ENCODE measurements around the gene UCMA.
"Not testable (repeated sequence)": the region's sequence is repeated elsewhere in the genome, so short reads cannot be mapped to it uniquely, and the experiment has no call there.

UCMA gene

GRCh38 chr10:13234172-13234571, at the start of gene UCMA:
Gene UCMA, minus strand, starts transcription at chr10:13234374. Its CDS starts 116 bp downstream, at chr10:13234258.
- Histone ChIP-seq H3K9ac (ENCODE audit: low read length in 2 of 2) (no peak within 1 kb of the TSS), H3K4me1 (ENCODE audit: control insufficient read depth, insufficient read depth, low read length) (no peaks in the 10 kb centered on the region), H3K36me3 (ENCODE audit: control insufficient read depth in 2 of 2, insufficient read depth in 2 of 2, low read length in 2 of 2) (no peaks in the 10 kb centered on the region), H3K27ac (ENCODE audit: low read length) (no peak within 1 kb of the TSS), H3K9me3 (ENCODE audit: control insufficient read depth in 2 of 2, low read length in 2 of 2) (no peaks in the 10 kb centered on the region), H3K27me3 (ENCODE audit: control insufficient read depth in 1 of 2, insufficient read depth in 2 of 2, low read length in 2 of 2) (peaks cover 5 to 6% of the 10 kb centered on the region in 2 donors), H3K4me3 (ENCODE audit: low read length in 2 of 2) (no peak within 1 kb of the TSS)

GRCh38 chr10:13282348-13282747, 48.2 kb upstream of the UCMA start:
- not testable (repeated sequence) for H3K4me3 ChIP-seq (ENCODE audit: low read length in 2 of 2); H3K27ac ChIP-seq (ENCODE audit: low read length); H3K27me3 ChIP-seq (ENCODE audit: control insufficient read depth in 1 of 2, insufficient read depth in 2 of 2, low read length in 2 of 2); H3K9ac ChIP-seq (ENCODE audit: low read length in 2 of 2); H3K9me3 ChIP-seq (ENCODE audit: control insufficient read depth in 2 of 2, low read length in 2 of 2); H3K4me1 ChIP-seq (ENCODE audit: control insufficient read depth, insufficient read depth, low read length)
- peaks cover 23 to 25% of the 10 kb centered on the region in 2 donors for H3K36me3 ChIP-seq (ENCODE audit: control insufficient read depth in 2 of 2, insufficient read depth in 2 of 2, low read length in 2 of 2)

- Histone ChIP-seq H3K36me3 (ENCODE audit: control insufficient read depth in 2 of 2, insufficient read depth in 2 of 2, low read length in 2 of 2) (peaks cover 10 to 15% of the 10 kb centered on the region in 2 donors), H3K9ac (ENCODE audit: low read length in 2 of 2) (no peak overlapping the region), H3K4me1 (ENCODE audit: control insufficient read depth, insufficient read depth, low read length) (peaks cover 8% of the 10 kb centered on the region), H3K27ac (ENCODE audit: low read length) (no peak overlapping the region), H3K4me3 (ENCODE audit: low read length in 2 of 2) (no peak overlapping the region), H3K27me3 (ENCODE audit: control insufficient read depth in 1 of 2, insufficient read depth in 2 of 2, low read length in 2 of 2) (no peaks in the 10 kb centered on the region), H3K9me3 (ENCODE audit: control insufficient read depth in 2 of 2, low read length in 2 of 2) (no peaks in the 10 kb centered on the region)
Observed at GRCh38 chr10:13276749-13277365, 42.7 kb upstream of the UCMA start.

- not testable (repeated sequence) for H3K27me3 ChIP-seq (ENCODE audit: control insufficient read depth in 1 of 2, insufficient read depth in 2 of 2, low read length in 2 of 2); H3K9ac ChIP-seq (ENCODE audit: low read length in 2 of 2); H3K9me3 ChIP-seq (ENCODE audit: control insufficient read depth in 2 of 2, low read length in 2 of 2); H3K4me1 ChIP-seq (ENCODE audit: control insufficient read depth, insufficient read depth, low read length); H3K4me3 ChIP-seq (ENCODE audit: low read length in 2 of 2); H3K27ac ChIP-seq (ENCODE audit: low read length)
- H3K36me3 ChIP-seq (ENCODE audit: control insufficient read depth in 2 of 2, insufficient read depth in 2 of 2, low read length in 2 of 2): peaks cover 8 to 15% of the 10 kb centered on the region in 2 donors
Observed at GRCh38 chr10:13276146-13276545, 42.0 kb upstream of the UCMA start.

GRCh38 chr10:13272164-13272571, 38.0 kb upstream of the UCMA start:
- no peak overlapping the region for H3K27ac ChIP-seq (ENCODE audit: low read length)
- H3K4me3 ChIP-seq (ENCODE audit: low read length in 2 of 2): peak overlapping the region in 1 of 2 donors; percentile 8

GRCh38 chr10:13271552-13272163, 37.5 kb upstream of the UCMA start:
- no peaks in the 10 kb centered on the region for H3K36me3 ChIP-seq (ENCODE audit: control insufficient read depth in 2 of 2, insufficient read depth in 2 of 2, low read length in 2 of 2)
- H3K9me3 ChIP-seq (ENCODE audit: control insufficient read depth in 2 of 2, low read length in 2 of 2): no peaks in the 10 kb centered on the region
- no peak overlapping the region for H3K9ac ChIP-seq (ENCODE audit: low read length in 2 of 2)
- no peak overlapping the region for H3K27ac ChIP-seq (ENCODE audit: low read length)
- H3K27me3 ChIP-seq (ENCODE audit: control insufficient read depth in 1 of 2, insufficient read depth in 2 of 2, low read length in 2 of 2): no peaks in the 10 kb centered on the region
- peak overlapping the region in 1 of 2 donors; percentile 8 for H3K4me3 ChIP-seq (ENCODE audit: low read length in 2 of 2)
- H3K4me1 ChIP-seq (ENCODE audit: control insufficient read depth, insufficient read depth, low read length): peaks cover 8% of the 10 kb centered on the region

More at GRCh38 chr10:13272164-13272571, 38.0 kb upstream of the UCMA start:
- Histone ChIP-seq H3K27me3 (ENCODE audit: control insufficient read depth in 1 of 2, insufficient read depth in 2 of 2, low read length in 2 of 2) (no peaks in the 10 kb centered on the region), H3K9ac (ENCODE audit: low read length in 2 of 2) (no peak overlapping the region), H3K4me1 (ENCODE audit: control insufficient read depth, insufficient read depth, low read length) (peaks cover 8% of the 10 kb centered on the region), H3K36me3 (ENCODE audit: control insufficient read depth in 2 of 2, insufficient read depth in 2 of 2, low read length in 2 of 2) (no peaks in the 10 kb centered on the region), H3K9me3 (ENCODE audit: control insufficient read depth in 2 of 2, low read length in 2 of 2) (no peaks in the 10 kb centered on the region)

GRCh38 chr10:13270877-13271551, 36.8 kb upstream of the UCMA start:
- no peaks in the 10 kb centered on the region for H3K36me3 ChIP-seq (ENCODE audit: control insufficient read depth in 2 of 2, insufficient read depth in 2 of 2, low read length in 2 of 2)
- no peaks in the 10 kb centered on the region for H3K9me3 ChIP-seq (ENCODE audit: control insufficient read depth in 2 of 2, low read length in 2 of 2)
- H3K4me3 ChIP-seq (ENCODE audit: low read length in 2 of 2): no peak overlapping the region
- H3K4me1 ChIP-seq (ENCODE audit: control insufficient read depth, insufficient read depth, low read length): peaks cover 8% of the 10 kb centered on the region
- H3K27ac ChIP-seq (ENCODE audit: low read length): no peak overlapping the region
- H3K27me3 ChIP-seq (ENCODE audit: control insufficient read depth in 1 of 2, insufficient read depth in 2 of 2, low read length in 2 of 2): no peaks in the 10 kb centered on the region
- H3K9ac ChIP-seq (ENCODE audit: low read length in 2 of 2): no peak overlapping the region

- Histone ChIP-seq H3K9ac (ENCODE audit: low read length in 2 of 2) (no peak overlapping the region), H3K36me3 (ENCODE audit: control insufficient read depth in 2 of 2, insufficient read depth in 2 of 2, low read length in 2 of 2) (no peaks in the 10 kb centered on the region), H3K27ac (ENCODE audit: low read length) (no peak overlapping the region), H3K27me3 (ENCODE audit: control insufficient read depth in 1 of 2, insufficient read depth in 2 of 2, low read length in 2 of 2) (no peaks in the 10 kb centered on the region), H3K4me1 (ENCODE audit: control insufficient read depth, insufficient read depth, low read length) (peaks cover 8% of the 10 kb centered on the region), H3K9me3 (ENCODE audit: control insufficient read depth in 2 of 2, low read length in 2 of 2) (no peaks in the 10 kb centered on the region), H3K4me3 (ENCODE audit: low read length in 2 of 2) (no peak overlapping the region)
Observed at GRCh38 chr10:13268841-13269240, 34.7 kb upstream of the UCMA start.

- no peak overlapping the region for H3K4me3 ChIP-seq (ENCODE audit: low read length in 2 of 2)
- peaks cover 8% of the 10 kb centered on the region for H3K4me1 ChIP-seq (ENCODE audit: control insufficient read depth, insufficient read depth, low read length)
- no peak overlapping the region for H3K9ac ChIP-seq (ENCODE audit: low read length in 2 of 2)
- H3K27me3 ChIP-seq (ENCODE audit: control insufficient read depth in 1 of 2, insufficient read depth in 2 of 2, low read length in 2 of 2): no peaks in the 10 kb centered on the region
- H3K36me3 ChIP-seq (ENCODE audit: control insufficient read depth in 2 of 2, insufficient read depth in 2 of 2, low read length in 2 of 2): no peaks in the 10 kb centered on the region
- no peaks in the 10 kb centered on the region for H3K9me3 ChIP-seq (ENCODE audit: control insufficient read depth in 2 of 2, low read length in 2 of 2)
- no peak overlapping the region for H3K27ac ChIP-seq (ENCODE audit: low read length)
Observed at GRCh38 chr10:13268310-13268709, 34.1 kb upstream of the UCMA start.

- Histone ChIP-seq H3K27me3 (ENCODE audit: control insufficient read depth in 1 of 2, insufficient read depth in 2 of 2, low read length in 2 of 2) (no peaks in the 10 kb centered on the region), H3K4me1 (ENCODE audit: control insufficient read depth, insufficient read depth, low read length) (no peaks in the 10 kb centered on the region), H3K4me3 (ENCODE audit: low read length in 2 of 2) (no peak overlapping the region), H3K36me3 (ENCODE audit: control insufficient read depth in 2 of 2, insufficient read depth in 2 of 2, low read length in 2 of 2) (no peaks in the 10 kb centered on the region), H3K9ac (ENCODE audit: low read length in 2 of 2) (no peak overlapping the region), H3K27ac (ENCODE audit: low read length) (no peak overlapping the region), H3K9me3 (ENCODE audit: control insufficient read depth in 2 of 2, low read length in 2 of 2) (no peaks in the 10 kb centered on the region)
Observed at GRCh38 chr10:13263591-13263990, 29.4 kb upstream of the UCMA start.

- Histone ChIP-seq H3K27ac (ENCODE audit: low read length) (no peak overlapping the region), H3K36me3 (ENCODE audit: control insufficient read depth in 2 of 2, insufficient read depth in 2 of 2, low read length in 2 of 2) (no peaks in the 10 kb centered on the region), H3K4me3 (ENCODE audit: low read length in 2 of 2) (no peak overlapping the region), H3K4me1 (ENCODE audit: control insufficient read depth, insufficient read depth, low read length) (no peaks in the 10 kb centered on the region), H3K9me3 (ENCODE audit: control insufficient read depth in 2 of 2, low read length in 2 of 2) (no peaks in the 10 kb centered on the region), H3K9ac (ENCODE audit: low read length in 2 of 2) (no peak overlapping the region), H3K27me3 (ENCODE audit: control insufficient read depth in 1 of 2, insufficient read depth in 2 of 2, low read length in 2 of 2) (no peaks in the 10 kb centered on the region)
Observed at GRCh38 chr10:13262433-13262832, 28.3 kb upstream of the UCMA start.

Measured in stomach smooth muscle (tissue), 2 donors.